CD4-positive, alpha-beta memory T cell (primary cell): ENCODE data around the gene EMC8. TPM values are rescaled to one million over a fixed set of nuclear protein-coding genes. Genes with fewer than 3 reads are reported as not detected.

Experiments
- CTCF ChIA-PET: fragments of 350-600 bp; sonication (Branson Sonifier 250); formaldehyde crosslinking; loops from one replicate; lab custom pipeline; 2021; ENCODE audit warnings: inconsistent platforms; ENCODE audit not compliant: partially characterized antibody; lab: Charles Lee
- POLR2A ChIA-PET: fragments of 350-600 bp; sonication (Branson Sonifier 250); formaldehyde crosslinking; loops from one replicate; lab custom pipeline; 2021; ENCODE audit not compliant: partially characterized antibody; lab: Charles Lee
- DNase-seq, 5 donors: peaks; one replicate each; pipeline versions ENCODE4 v3.0.0 to v3.0.0-alpha.2; 2020 to 2022; ENCODE audit warnings: mixed read lengths in 1 of 5
- H3K27ac ChIP-seq: one replicate; pipeline ENCODE4 v1.7.0; 2013; ENCODE audit warnings: low read depth, low read length
- H3K27me3 ChIP-seq: 2 replicates; pipeline ENCODE4 v1.7.0; 2013; ENCODE audit warnings: mild to moderate bottlenecking, low read length, moderate library complexity; ENCODE audit not compliant: insufficient read depth
- H3K36me3 ChIP-seq: 2 replicates; pipeline ENCODE4 v1.7.0; 2013; ENCODE audit warnings: mild to moderate bottlenecking, low read length, moderate library complexity; ENCODE audit not compliant: insufficient read depth
- H3K4me1 ChIP-seq: 2 replicates; pipeline ENCODE4 v1.7.0; 2013; ENCODE audit warnings: mild to moderate bottlenecking, low read length, moderate library complexity; ENCODE audit not compliant: insufficient read depth
- H3K4me3 ChIP-seq, 2 donors: one replicate each; pipeline ENCODE4 v1.7.0; 2013; ENCODE audit warnings: low read length in 2 of 2, mild to moderate bottlenecking in 1 of 2
- H3K9me3 ChIP-seq, 2 donors: one replicate each; pipeline ENCODE4 v1.7.0; 2013; ENCODE audit warnings: low read length in 2 of 2, control low read depth in 1 of 2; ENCODE audit not compliant: control insufficient read depth in 1 of 2
- H3K27ac Mint-ChIP-seq, 7 donors: one replicate each; pipeline ENCODE4 v1.8.0; 2020 to 2021; ENCODE audit warnings: mixed read lengths in 7 of 7, mild to moderate bottlenecking in 6 of 7, inconsistent platforms in 3 of 7, moderate library complexity in 3 of 7
- H3K27me3 Mint-ChIP-seq, 2 donors: one replicate each; pipeline ENCODE4 v1.8.0; 2020 to 2021; ENCODE audit warnings: mixed read lengths in 2 of 2
- H3K36me3 Mint-ChIP-seq, 2 donors: one replicate each; pipeline ENCODE4 v1.8.0; 2020 to 2021; ENCODE audit warnings: mixed read lengths in 2 of 2, inconsistent platforms in 1 of 2, mild to moderate bottlenecking in 1 of 2
- H3K4me1 Mint-ChIP-seq, 4 donors: one replicate each; pipeline ENCODE4 v1.8.0; 2020 to 2021; ENCODE audit warnings: mixed read lengths in 4 of 4, mild to moderate bottlenecking in 1 of 4
- H3K4me3 Mint-ChIP-seq, 8 donors: one replicate each; pipeline ENCODE4 v1.8.0; 2020 to 2021; ENCODE audit warnings: mixed read lengths in 8 of 8, mild to moderate bottlenecking in 7 of 8, moderate library complexity in 6 of 8, inconsistent platforms in 3 of 8
- H3K9me3 Mint-ChIP-seq, 8 donors: one replicate each; pipeline ENCODE4 v1.8.0; 2020 to 2021; ENCODE audit warnings: mixed read lengths in 8 of 8, mild to moderate bottlenecking in 5 of 8, inconsistent platforms in 3 of 8, moderate library complexity in 1 of 8
- intact Hi-C: fragments of 100-400 bp; cut with micrococcal nuclease; formaldehyde crosslinking; loops from one replicate; pipeline ENCODE4 v1.15.1; 2023
- polyA plus RNA-seq, 2 donors: library from polyadenylated mRNA; unstranded; fragments of 300-500 nt; fragmentation: Illumina TruSeq; gene quantifications; one replicate each; pipeline ENCODE4 v1.2.3, GENCODE V29; 2021
- total RNA-seq, 2 experiments: library from RNA; stranded (reverse); gene quantifications; one replicate each; pipeline ENCODE4 v1.2.3, GENCODE V29; 2021

The EMC8 gene
- total and polyA plus RNA-seq, 4 experiments from 2014 or later = 22.1 to 22.8 (median 22.7) TPM

DNA sequence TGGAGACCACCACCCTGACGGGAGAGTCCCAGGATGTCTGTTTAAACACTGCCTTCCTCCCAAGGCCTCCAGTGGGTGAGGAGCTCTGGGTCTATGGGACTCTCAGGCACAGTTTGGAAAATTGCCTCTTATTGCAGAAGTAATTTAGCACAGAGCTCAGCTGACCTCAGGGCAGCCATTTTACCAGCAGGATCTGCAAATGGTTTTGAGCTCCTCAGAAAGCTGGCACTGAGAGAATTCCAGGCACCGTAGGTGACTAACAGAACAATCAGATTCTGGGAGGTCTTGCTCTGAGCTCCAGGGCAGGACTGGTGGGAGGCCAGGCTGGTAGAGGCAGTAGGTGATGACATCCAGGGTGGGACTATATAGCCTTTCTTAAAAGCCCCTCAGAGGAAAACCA, 31.1 kb downstream of the EMC8 start:
- H3K4me3 Mint-ChIP-seq = no peak overlapping the region
- no peaks in the 10 kb centered on the region for H3K4me1 Mint-ChIP-seq
- Histone ChIP-seq H3K27ac (no peak overlapping the region), H3K27me3 (no peaks in the 10 kb centered on the region), H3K36me3 (no peaks in the 10 kb centered on the region), H3K4me3 (no peak overlapping the region), H3K4me1 (no peaks in the 10 kb centered on the region), H3K9me3 (no peaks in the 10 kb centered on the region)
- H3K27me3 Mint-ChIP-seq = peaks cover 1 to 2% of the 10 kb centered on the region in 2 donors
- peak overlapping the region in 1 of 7 donors; percentile 24 for H3K27ac Mint-ChIP-seq
- ChIA-PET POLR2A (no interaction called here), CTCF (interaction anchor here (1.0 kb wide), 1 partner anchor 9 kb away, joined by 3 read pairs; no protein-coding TSS in a partner anchor)
- no peaks in the 10 kb centered on the region for H3K9me3 Mint-ChIP-seq
- intact Hi-C loops = no loop called here
- peaks cover 0 to 7% of the 10 kb centered on the region in 2 donors for H3K36me3 Mint-ChIP-seq
- no peak for DNase-seq

DNA sequence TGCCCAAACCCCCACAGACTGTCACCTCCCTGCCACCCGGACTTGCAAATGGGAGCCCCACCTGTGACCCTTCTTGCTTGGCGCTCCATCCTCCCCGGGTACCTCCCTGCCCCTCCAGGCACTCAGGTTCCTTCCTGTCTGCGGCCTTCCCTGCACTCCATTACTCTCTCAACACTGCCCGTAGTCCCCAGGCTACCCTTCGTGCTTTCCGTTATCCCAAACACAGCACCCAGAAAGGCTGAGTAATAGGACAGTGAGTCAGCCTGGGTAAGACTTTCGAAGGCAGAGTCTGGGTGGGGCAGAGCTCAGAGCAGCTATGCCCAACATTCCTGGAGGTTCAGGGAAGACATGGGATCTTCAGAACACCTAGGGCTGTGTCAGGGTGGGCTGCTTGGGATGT, 31.8 kb downstream of the EMC8 start:
- no peak for DNase-seq
- Mint-ChIP-seq H3K4me3 (no peak overlapping the region), H3K36me3 (peaks cover 0 to 7% of the 10 kb centered on the region in 2 donors), H3K27me3 (peaks cover 1 to 2% of the 10 kb centered on the region in 2 donors), H3K27ac (peak overlapping the region in 1 of 7 donors; percentile 78), H3K4me1 (no peaks in the 10 kb centered on the region), H3K9me3 (no peaks in the 10 kb centered on the region)
- Histone ChIP-seq H3K27me3 (no peaks in the 10 kb centered on the region), H3K27ac (no peak overlapping the region), H3K4me3 (no peak overlapping the region), H3K9me3 (no peaks in the 10 kb centered on the region), H3K4me1 (no peaks in the 10 kb centered on the region), H3K36me3 (no peaks in the 10 kb centered on the region)
- POLR2A ChIA-PET = no interaction called here
- CTCF ChIA-PET = interaction anchor here (1.0 kb wide), 1 partner anchor 8 kb away, joined by 3 read pairs; no protein-coding TSS in a partner anchor
- intact Hi-C loops = no loop called here

DNA sequence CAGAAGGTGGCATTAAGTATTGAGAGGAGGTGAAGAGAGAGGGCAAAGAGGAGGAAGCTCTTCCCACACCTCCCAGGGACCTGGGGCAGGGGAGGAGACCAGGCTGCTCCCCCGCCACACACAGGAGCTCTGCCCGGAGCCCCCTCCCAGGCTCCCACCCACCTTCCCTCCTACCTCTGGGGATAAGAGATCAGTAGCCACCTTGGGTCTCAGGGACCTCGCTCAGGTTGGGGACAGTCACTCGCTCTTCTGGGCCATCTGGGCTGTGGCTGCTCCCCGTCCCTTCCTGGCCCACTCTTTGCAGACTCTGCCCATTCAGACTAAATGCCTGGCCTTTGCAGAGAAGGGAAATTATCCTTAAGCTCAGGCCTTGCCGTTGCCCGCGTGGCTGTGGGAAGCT, 33.6 kb downstream of the EMC8 start:
- no peak for DNase-seq
- Histone ChIP-seq H3K27me3 (no peaks in the 10 kb centered on the region), H3K36me3 (no peaks in the 10 kb centered on the region), H3K4me3 (no peak overlapping the region), H3K4me1 (no peaks in the 10 kb centered on the region), H3K27ac (no peak overlapping the region), H3K9me3 (no peaks in the 10 kb centered on the region)
- Mint-ChIP-seq H3K36me3 (peaks cover 0 to under 1% of the 10 kb centered on the region in 2 donors), H3K4me3 (no peak overlapping the region), H3K27ac (no peak overlapping the region), H3K4me1 (no peaks in the 10 kb centered on the region), H3K27me3 (peaks cover 2 to 5% of the 10 kb centered on the region in 2 donors), H3K9me3 (no peaks in the 10 kb centered on the region)
- intact Hi-C loops = no loop called here
- CTCF ChIA-PET = no interaction called here
- POLR2A ChIA-PET = no interaction called here

DNA sequence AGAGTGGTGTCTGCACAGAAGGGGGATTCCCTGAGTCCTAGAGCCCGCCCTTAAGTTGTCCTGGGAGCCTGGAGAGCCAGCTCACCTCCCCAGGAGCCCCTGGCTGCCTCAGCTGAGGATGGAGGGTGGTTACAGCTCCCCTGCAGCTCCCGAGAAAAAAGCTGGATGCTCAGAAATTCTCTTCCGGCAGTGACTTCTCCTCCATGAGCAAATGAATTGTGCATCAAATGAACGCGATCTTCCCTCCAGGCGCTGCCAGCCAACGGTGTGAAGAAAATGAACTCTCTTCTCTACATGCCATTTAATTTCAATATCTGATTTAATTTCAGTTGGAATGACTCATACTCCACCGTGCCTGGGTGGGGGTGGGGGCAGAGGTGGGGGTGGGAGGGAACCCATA, 34.1 kb downstream of the EMC8 start:
- POLR2A ChIA-PET = no interaction called here
- H3K4me3 Mint-ChIP-seq = no peak overlapping the region
- CTCF ChIA-PET = no interaction called here
- no peaks in the 10 kb centered on the region for H3K36me3 Mint-ChIP-seq
- intact Hi-C loops = no loop called here
- no peaks in the 10 kb centered on the region for H3K4me1 Mint-ChIP-seq
- Histone ChIP-seq H3K27ac (no peak overlapping the region), H3K4me1 (no peaks in the 10 kb centered on the region), H3K4me3 (no peak overlapping the region), H3K36me3 (no peaks in the 10 kb centered on the region), H3K9me3 (no peaks in the 10 kb centered on the region), H3K27me3 (no peaks in the 10 kb centered on the region)
- peaks cover 2 to 8% of the 10 kb centered on the region in 2 donors for H3K27me3 Mint-ChIP-seq
- peak overlapping the region in 1 of 7 donors; percentile 5 for H3K27ac Mint-ChIP-seq
- H3K9me3 Mint-ChIP-seq = no peaks in the 10 kb centered on the region
- DNase-seq = no peak

DNA sequence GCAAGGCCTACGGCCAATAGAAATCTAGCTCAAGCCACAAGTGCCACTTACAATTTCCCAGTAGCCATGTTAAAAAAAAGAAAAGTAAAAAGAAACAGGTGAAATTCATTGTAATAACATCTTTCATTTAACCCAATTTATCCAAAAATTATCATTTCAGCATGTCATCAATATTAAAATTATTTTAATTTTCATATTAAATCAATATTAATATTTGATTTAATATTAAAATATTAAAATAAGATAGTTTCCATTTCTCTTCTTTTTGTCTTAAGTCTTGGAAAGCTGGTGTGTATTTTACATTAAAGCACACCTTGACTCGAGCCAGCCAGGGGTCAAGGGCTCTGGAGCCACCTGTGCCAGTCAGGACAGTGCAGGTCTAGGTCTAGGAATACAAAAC, 35.7 kb downstream of the EMC8 start:
- Histone ChIP-seq H3K27me3 (no peaks in the 10 kb centered on the region), H3K4me1 (peaks cover 8% of the 10 kb centered on the region), H3K27ac (no peak overlapping the region), H3K36me3 (no peaks in the 10 kb centered on the region), H3K9me3 (no peaks in the 10 kb centered on the region), H3K4me3 (no peak overlapping the region)
- Mint-ChIP-seq H3K36me3 (no peaks in the 10 kb centered on the region), H3K9me3 (no peaks in the 10 kb centered on the region), H3K4me3 (no peak overlapping the region), H3K4me1 (peaks cover 0 to 4% (median 1%) of the 10 kb centered on the region in 4 donors), H3K27me3 (peaks cover 14 to 17% of the 10 kb centered on the region in 2 donors), H3K27ac (no peak overlapping the region)
- ChIA-PET CTCF (interaction anchor here (0.8 kb wide), 1 partner anchor 13 kb away, joined by 4 read pairs; no protein-coding TSS in a partner anchor), POLR2A (no interaction called here)
- intact Hi-C loops = no loop called here
- no peak for DNase-seq

DNA sequence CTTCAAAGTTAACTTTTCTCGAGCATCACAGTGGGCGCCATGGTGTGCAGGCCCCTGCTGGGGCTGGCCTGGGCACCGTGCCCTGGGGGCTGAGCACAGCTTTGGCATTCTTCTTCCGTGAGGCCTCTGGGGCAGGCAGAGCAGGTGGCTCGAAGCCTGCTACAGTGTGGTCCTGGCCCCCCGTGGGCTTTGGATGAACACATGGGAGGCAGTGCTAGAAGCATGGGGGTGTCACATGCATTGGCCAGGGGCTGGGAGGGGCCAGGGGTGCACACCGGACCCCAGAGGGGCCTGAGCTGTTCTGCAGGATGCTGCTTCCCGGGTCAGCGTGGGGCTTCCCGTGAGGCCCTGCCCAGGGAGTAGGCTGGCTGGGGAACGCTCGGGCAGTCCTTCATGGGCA, 36.4 kb downstream of the EMC8 start:
- H3K9me3 Mint-ChIP-seq = no peaks in the 10 kb centered on the region
- no peaks in the 10 kb centered on the region for H3K27me3 ChIP-seq
- ChIA-PET POLR2A (no interaction called here), CTCF (interaction anchor here (0.8 kb wide), 1 partner anchor 14 kb away, joined by 4 read pairs; no protein-coding TSS in a partner anchor)
- H3K27ac Mint-ChIP-seq = no peak overlapping the region
- peaks cover 8% of the 10 kb centered on the region for H3K4me1 ChIP-seq
- H3K9me3 ChIP-seq = no peaks in the 10 kb centered on the region
- intact Hi-C loops = no loop called here
- H3K36me3 ChIP-seq = no peaks in the 10 kb centered on the region
- H3K4me1 Mint-ChIP-seq = peaks cover 0 to 4% (median 1%) of the 10 kb centered on the region in 4 donors
- H3K4me3 ChIP-seq = no peak overlapping the region
- H3K27ac ChIP-seq = no peak overlapping the region
- no peak overlapping the region for H3K4me3 Mint-ChIP-seq
- peaks cover 15 to 19% of the 10 kb centered on the region in 2 donors for H3K27me3 Mint-ChIP-seq
- H3K36me3 Mint-ChIP-seq = no peaks in the 10 kb centered on the region
- DNase-seq = no peak

DNA sequence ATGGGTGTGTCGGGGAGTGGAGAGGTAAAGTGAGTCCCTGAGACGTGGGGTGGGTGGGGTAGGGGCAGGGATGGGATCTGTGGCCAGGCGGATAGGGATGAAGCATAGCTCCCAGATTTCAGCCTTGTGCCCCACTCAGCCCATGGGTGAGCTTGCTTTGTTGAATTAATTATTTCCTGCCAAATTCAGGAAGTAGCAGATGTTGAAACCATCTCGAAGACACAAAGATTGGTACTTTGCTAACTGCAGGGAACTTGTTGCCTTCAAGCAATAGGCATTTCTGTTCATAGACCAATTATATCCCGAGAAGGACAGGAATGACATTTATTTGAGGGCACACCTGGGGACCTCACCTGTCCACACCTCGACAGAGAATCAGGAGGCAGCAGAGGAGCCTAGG, 37.5 kb downstream of the EMC8 start:
- Histone ChIP-seq H3K4me1 (peaks cover 8% of the 10 kb centered on the region), H3K9me3 (no peaks in the 10 kb centered on the region), H3K4me3 (no peak overlapping the region), H3K36me3 (no peaks in the 10 kb centered on the region), H3K27me3 (no peaks in the 10 kb centered on the region), H3K27ac (no peak overlapping the region)
- Mint-ChIP-seq H3K27me3 (peaks cover 15 to 22% of the 10 kb centered on the region in 2 donors), H3K9me3 (no peaks in the 10 kb centered on the region), H3K36me3 (no peaks in the 10 kb centered on the region), H3K4me3 (no peak overlapping the region), H3K4me1 (peaks cover 0 to 4% (median 1%) of the 10 kb centered on the region in 4 donors), H3K27ac (no peak overlapping the region)
- DNase-seq = no peak
- intact Hi-C loops = no loop called here
- ChIA-PET POLR2A (no interaction called here), CTCF (interaction anchor here (1.0 to 5.1 kb wide), 2 partner anchors 88 to 103 kb away, joined by 3 to 29 read pairs; no protein-coding TSS in a partner anchor)
